HepG2 (cell line): Measurements from ENCODE around the gene UBALD1. TPM values are rescaled to one million over a fixed set of nuclear protein-coding genes. Genes with fewer than 3 reads are reported as not detected.

Source experiments
- AKAP8 ChIP-seq: sonication (generic); formaldehyde crosslinking; IDR thresholded peaks from 2 replicates; pipeline ENCODE4 v1.5.1; 2020; ENCODE audit warnings: mild to moderate bottlenecking, missing genetic modification reagents
- FOSL2 ChIP-seq: sonication (generic); formaldehyde crosslinking; IDR thresholded peaks from 2 replicates; pipeline ENCODE4 v1.4.0; 2020; ENCODE audit warnings: missing genetic modification reagents
- GTF3A ChIP-seq: sonication (generic); formaldehyde crosslinking; conservative IDR thresholded peaks from 2 replicates; pipeline ENCODE4 v1.4.0; 2020; ENCODE audit warnings: mild to moderate bottlenecking, missing genetic modification reagents
- IRF2 ChIP-seq: IDR thresholded peaks from 2 replicates; pipeline ENCODE4 v1.6.1; 2018; ENCODE audit warnings: missing genetic modification reagents, missing compliant biosample characterization
- JDP2 ChIP-seq: sonication (generic); formaldehyde crosslinking; IDR thresholded peaks from 2 replicates; pipeline ENCODE4 v1.8.1; 2022; ENCODE audit warnings: missing genetic modification reagents, borderline replicate concordance
- KAT2B ChIP-seq: fragments of 150-350 bp; IDR thresholded peaks from 2 replicates; pipeline ENCODE4 v1.6.1; 2014; ENCODE audit warnings: low read depth, low read length, borderline replicate concordance
- NFE2L2 ChIP-seq: fragments of 150-350 bp; IDR thresholded peaks from 2 replicates; pipeline ENCODE4 v1.6.1; 2014; ENCODE audit warnings: low read length
- PITX1 ChIP-seq: sonication (generic); formaldehyde crosslinking; IDR thresholded peaks from 2 replicates; pipeline ENCODE4 v1.5.1; 2020; ENCODE audit warnings: mild to moderate bottlenecking, missing genetic modification reagents
- RERE ChIP-seq: IDR thresholded peaks from 2 replicates; pipeline ENCODE4 v1.6.1; 2016; ENCODE audit warnings: low read depth, missing genetic modification reagents, missing compliant biosample characterization
- SNRNP70 ChIP-seq: fragments of 200-400 bp; formaldehyde crosslinking; IDR thresholded peaks from 2 replicates; pipeline ENCODE4 v1.6.1; 2017; ENCODE audit warnings: mild to moderate bottlenecking, low read depth, low read length, moderate library complexity
- THAP8 ChIP-seq: sonication (generic); formaldehyde crosslinking; IDR thresholded peaks from 2 replicates; pipeline ENCODE4 v1.5.1; 2020; ENCODE audit warnings: missing genetic modification reagents, mild to moderate bottlenecking, borderline replicate concordance
- TMF1 ChIP-seq: sonication (generic); formaldehyde crosslinking; IDR thresholded peaks from 2 replicates; pipeline ENCODE4 v1.8.1; 2022; ENCODE audit warnings: low read depth, missing genetic modification reagents
- ZBTB8A ChIP-seq: sonication (generic); formaldehyde crosslinking; IDR thresholded peaks from 2 replicates; pipeline ENCODE4 v1.4.0; 2020; ENCODE audit warnings: mild to moderate bottlenecking, low read depth, missing genetic modification reagents, borderline replicate concordance
- ZFP1 ChIP-seq: IDR thresholded peaks from 2 replicates; pipeline ENCODE4 v1.6.1; 2016
- ZMYM3 ChIP-seq: sonication (generic); formaldehyde crosslinking; IDR thresholded peaks from 2 replicates; pipeline ENCODE4 v1.5.1; 2020; ENCODE audit warnings: mild to moderate bottlenecking, missing genetic modification reagents
- ZNF362 ChIP-seq: sonication (generic); formaldehyde crosslinking; IDR thresholded peaks from 2 replicates; pipeline ENCODE4 v1.4.0; 2020; ENCODE audit warnings: missing genetic modification reagents, mild to moderate bottlenecking, borderline replicate concordance
- ZNF558 ChIP-seq: sonication (generic); formaldehyde crosslinking; IDR thresholded peaks from 2 replicates; pipeline ENCODE4 v1.9.0; 2022; ENCODE audit warnings: mild to moderate bottlenecking, missing genetic modification reagents, borderline replicate concordance
- ZNF570 ChIP-seq: sonication (generic); formaldehyde crosslinking; IDR thresholded peaks from 2 replicates; pipeline ENCODE4 v1.4.0; 2020; ENCODE audit warnings: mild to moderate bottlenecking, missing genetic modification reagents, borderline replicate concordance
- ZNF780A ChIP-seq: sonication (generic); formaldehyde crosslinking; IDR thresholded peaks from 2 replicates; pipeline ENCODE4 v1.8.0; 2022; ENCODE audit warnings: mild to moderate bottlenecking, missing genetic modification reagents, moderate library complexity
- ZNF792 ChIP-seq: IDR thresholded peaks from 2 replicates; pipeline ENCODE4 v1.6.1; 2016
- ZUFSP ChIP-seq: sonication (generic); formaldehyde crosslinking; IDR thresholded peaks from 2 replicates; pipeline ENCODE4 v1.9.0; 2021; ENCODE audit warnings: missing genetic modification reagents, mild to moderate bottlenecking, borderline replicate concordance
- polyA plus RNA-seq, 8 experiments: library from polyadenylated mRNA; depleted of rRNA in 3 of 8; stranded (reverse) in 7 of 8; unstranded in 1 of 8; fragments of >200 nt; fragmentation: Illumina TruSeq in 4 of 8; extraction: Trizol in 4 of 8; gene quantifications; 2 replicates each; pipeline versions ENCODE4 v1.2.1 to v1.2.3, GENCODE V29; 2011 to 2016; ENCODE audit warnings: low read depth in 4 of 8, missing spikeins in 1 of 8, mixed read lengths in 1 of 8; ENCODE audit not compliant: insufficient read depth in 1 of 8
- total RNA-seq, 5 experiments: library from RNA; depleted of rRNA; stranded (reverse); fragments of >200 nt; fragmentation: Illumina TruSeq; extraction: Trizol; gene quantifications; 2 replicates each; pipeline ENCODE4 v1.2.3, GENCODE V29; 2016; ENCODE audit warnings: low read depth in 1 of 5

Gene UBALD1
- total and polyA plus RNA-seq, 2 of the 13 experiments (the other 11 are each of a cell fraction or from before 2014, with no cell fraction given) = 6.8 to 12.3 TPM

- no peak for TF ChIP-seq RERE (CRISPR knock-in tag)
- TF ChIP-seq ZMYM3 = no peak
- TF ChIP-seq ZNF362 (CRISPR knock-in tag) = peak; percentile 43; the same call in 1 of the 2 replicates
- TF ChIP-seq GTF3A = no peak
- TF ChIP-seq ZUFSP (CRISPR knock-in tag) = no peak
- no peak for TF ChIP-seq THAP8
- TF ChIP-seq ZNF570 = no peak
- TF ChIP-seq FOSL2 (CRISPR knock-in tag) = peak; percentile 99
- peak; percentile 83 for TF ChIP-seq IRF2 (CRISPR knock-in tag)
- no peak for TF ChIP-seq SNRNP70
- peak; percentile 91; the same call in 1 of the 2 replicates for TF ChIP-seq ZNF558 (CRISPR knock-in tag)
- TF ChIP-seq ZBTB8A = peak; percentile 99
- no peak for TF ChIP-seq KAT2B
- no peak for TF ChIP-seq JDP2 (CRISPR knock-in tag)
- no peak for TF ChIP-seq ZFP1
- no peak for TF ChIP-seq NFE2L2
- TF ChIP-seq PITX1 = no peak
- no peak for TF ChIP-seq ZNF780A
- TF ChIP-seq TMF1 = no peak; the same call in 1 of the 2 replicates
- TF ChIP-seq AKAP8 (CRISPR knock-in tag) = 0 out of 2 replicates have a peak, but pooled peaks have one; percentile 16
- peak; percentile 29; the same call in 1 of the 2 replicates for TF ChIP-seq ZNF792 (CRISPR knock-in tag)
Observed at GRCh38 chr16:4614571-4615383, at the start of gene UBALD1 (continued).
